Tibial nerve (tissue), 4 donors: ENCODE results near the gene ALPL.

Source experiments
- CTCF ChIP-seq, 5 experiments: fragments of 200-600 bp in 3 of 5; fragments of 450-650 bp in 2 of 5; sonication (generic) in 3 of 5; IDR thresholded peaks; one replicate each; pipeline ENCODE4 v1.5.1; 2016 to 2019; ENCODE audit warnings: antibody characterized with exemption in 5 of 5, mild to moderate bottlenecking in 3 of 5, moderate library complexity in 2 of 5
- EP300 ChIP-seq, 2 donors: sonication (generic); formaldehyde crosslinking; IDR thresholded peaks; one replicate each; pipeline ENCODE4 v1.6.1; 2017; ENCODE audit warnings: antibody characterized with exemption in 2 of 2, mild to moderate bottlenecking in 1 of 2
- POLR2A ChIP-seq, 2 donors: fragments of 450-650 bp; IDR thresholded peaks; one replicate each; pipeline ENCODE4 v1.6.1; 2017; ENCODE audit warnings: antibody characterized with exemption in 2 of 2, mild to moderate bottlenecking in 2 of 2, moderate library complexity in 2 of 2

DNA sequence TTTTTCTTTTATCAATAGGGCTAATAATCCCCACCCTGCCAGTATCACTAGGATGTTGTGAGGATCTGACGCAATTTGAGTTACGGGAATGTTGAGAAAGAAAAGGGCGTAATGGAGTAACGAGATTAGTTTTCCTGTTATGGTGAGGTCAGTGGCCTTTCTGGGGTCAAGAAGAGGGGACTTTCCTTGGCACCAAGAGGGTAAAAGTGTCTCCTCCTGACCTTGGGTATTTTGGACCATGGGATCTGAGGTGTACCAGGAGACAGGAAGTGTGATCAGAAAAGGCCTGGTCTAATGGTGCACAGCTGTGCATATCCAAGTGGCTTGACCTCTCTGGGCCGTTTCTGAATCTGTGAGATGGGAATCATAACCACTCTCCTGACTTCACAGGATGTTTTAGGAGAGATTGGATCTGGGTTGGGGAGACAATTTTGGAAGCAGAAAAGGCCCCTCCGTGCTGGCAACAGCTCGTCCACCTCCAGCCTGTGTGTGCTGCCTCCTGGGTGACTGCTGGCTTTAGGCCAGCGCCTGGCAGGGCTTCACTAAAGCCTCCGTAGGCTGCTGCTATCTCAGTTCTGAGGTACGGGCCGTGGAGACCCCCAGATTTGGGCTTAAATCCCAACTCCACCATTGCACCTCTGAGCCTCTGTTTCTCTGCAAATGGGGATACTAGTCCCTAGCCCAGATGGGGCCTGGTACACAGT, 37.1 kb downstream of the ALPL start:
- TF ChIP-seq CTCF (IDR thresholded peaks at IDR 0.05) (no peak), POLR2A (IDR thresholded peaks at IDR 0.05) (no peak), EP300 (IDR thresholded peaks at IDR 0.05) (peak in 1 of 2 donors; percentile 15)
